Breast epithelium (tissue), 3 donors: ENCODE results near the gene LRAT.

ENCODE experiments used
- POLR2A ChIP-seq: fragments of 450-650 bp; IDR thresholded peaks from one replicate; pipeline ENCODE4 v1.6.1; 2016; ENCODE audit warnings: antibody characterized with exemption, mild to moderate bottlenecking, moderate library complexity
- POLR2AphosphoS5 ChIP-seq, 3 donors: sonication (generic); formaldehyde crosslinking; IDR thresholded peaks; one replicate each; pipeline ENCODE4 v1.6.1; 2017; ENCODE audit warnings: antibody characterized with exemption in 3 of 3
- TF ChIP-seq, protein P1 (sequence below), 3 donors: fragments of 450-650 bp; IDR thresholded peaks; one replicate each; pipeline ENCODE4 v1.5.1; 2016 to 2017; ENCODE audit warnings: antibody characterized with exemption in 3 of 3, mild to moderate bottlenecking in 3 of 3, moderate library complexity in 3 of 3

DNA sequence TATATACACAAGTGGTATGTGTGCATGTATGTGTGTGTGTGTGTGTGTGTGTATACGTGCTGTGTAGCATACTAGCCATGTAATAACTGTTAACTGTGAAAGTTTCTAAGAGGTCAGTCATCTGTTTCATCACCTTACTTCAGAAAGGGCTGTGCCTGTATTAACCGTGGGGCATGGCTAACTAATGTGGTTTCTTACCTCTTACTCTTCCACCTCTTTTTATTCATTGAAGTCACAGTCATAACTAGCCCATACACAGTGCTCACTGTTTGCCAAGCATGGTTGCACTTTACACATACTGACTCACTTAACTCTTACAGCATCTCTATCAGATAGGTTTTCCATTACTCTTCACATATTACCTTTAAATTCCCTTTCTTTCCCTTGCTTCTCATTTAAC is 23.7 kb upstream of the LRAT start:
- TF ChIP-seq, protein P1, sequence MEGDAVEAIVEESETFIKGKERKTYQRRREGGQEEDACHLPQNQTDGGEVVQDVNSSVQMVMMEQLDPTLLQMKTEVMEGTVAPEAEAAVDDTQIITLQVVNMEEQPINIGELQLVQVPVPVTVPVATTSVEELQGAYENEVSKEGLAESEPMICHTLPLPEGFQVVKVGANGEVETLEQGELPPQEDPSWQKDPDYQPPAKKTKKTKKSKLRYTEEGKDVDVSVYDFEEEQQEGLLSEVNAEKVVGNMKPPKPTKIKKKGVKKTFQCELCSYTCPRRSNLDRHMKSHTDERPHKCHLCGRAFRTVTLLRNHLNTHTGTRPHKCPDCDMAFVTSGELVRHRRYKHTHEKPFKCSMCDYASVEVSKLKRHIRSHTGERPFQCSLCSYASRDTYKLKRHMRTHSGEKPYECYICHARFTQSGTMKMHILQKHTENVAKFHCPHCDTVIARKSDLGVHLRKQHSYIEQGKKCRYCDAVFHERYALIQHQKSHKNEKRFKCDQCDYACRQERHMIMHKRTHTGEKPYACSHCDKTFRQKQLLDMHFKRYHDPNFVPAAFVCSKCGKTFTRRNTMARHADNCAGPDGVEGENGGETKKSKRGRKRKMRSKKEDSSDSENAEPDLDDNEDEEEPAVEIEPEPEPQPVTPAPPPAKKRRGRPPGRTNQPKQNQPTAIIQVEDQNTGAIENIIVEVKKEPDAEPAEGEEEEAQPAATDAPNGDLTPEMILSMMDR (IDR thresholded peaks at IDR 0.05), result no peak
- TF ChIP-seq POLR2AphosphoS5 (IDR thresholded peaks at IDR 0.05) (no peak), POLR2A (no peak)
